ENCODE results near the gene FIGN. TPM values are rescaled to one million over a fixed set of nuclear protein-coding genes. Genes with fewer than 3 reads are reported as not detected.

Gene FIGN
- total RNA-seq, 1 experiment from 2014 or later, result 14.6 TPM

- Histone ChIP-seq H3K23me2 (ENCODE audit: insufficient read length, low read depth, low read length, poor library complexity, severe bottlenecking) (no peaks in the 10 kb centered on the region), H2BK5ac (ENCODE audit: insufficient read length, low read length) (no peak overlapping the region), H3K9ac (ENCODE audit: extremely low read depth, insufficient read length, low read length) (no peak overlapping the region), H3K79me2 (ENCODE audit: insufficient read depth, low read length) (no peaks in the 10 kb centered on the region), H3K4me1 (ENCODE audit: insufficient read depth, low read length) (no peaks in the 10 kb centered on the region), H3T11ph (ENCODE audit: low read length) (no peak overlapping the region), H2AK5ac (ENCODE audit: insufficient read length, low read length) (no peak overlapping the region), H3K79me1 (ENCODE audit: insufficient read depth, low read depth, low read length, poor library complexity, severe bottlenecking) (no peaks in the 10 kb centered on the region), H3K23ac (ENCODE audit: insufficient read length, low read depth, low read length) (no peak overlapping the region), H4K5ac (ENCODE audit: insufficient read length, low read depth, low read length) (no peak overlapping the region), H3K4me2 (ENCODE audit: insufficient read depth, insufficient read length, low read length) (no peak overlapping the region), H4K91ac (ENCODE audit: insufficient read length, low read depth, low read length) (no peak overlapping the region), H3K4ac (ENCODE audit: low read depth, low read length) (no peak overlapping the region), H2AFZ (ENCODE audit: low read length) (no peak overlapping the region), H2BK12ac (ENCODE audit: insufficient read length, low read depth, low read length) (no peak overlapping the region), H3K27me3 (ENCODE audit: insufficient read depth, low read length) (no peaks in the 10 kb centered on the region), H3K9me3 (ENCODE audit: control insufficient read depth, low read depth, low read length) (no peaks in the 10 kb centered on the region), H3K56ac (ENCODE audit: insufficient read length, low read depth, low read length) (no peak overlapping the region), H4K8ac (replicated peaks; ENCODE audit: insufficient read length, low read depth, low read length) (no peak overlapping the region), H2BK120ac (ENCODE audit: low read depth, low read length, poor library complexity, severe bottlenecking) (no peak overlapping the region), H2BK20ac (ENCODE audit: low read depth, low read length, poor library complexity, severe bottlenecking) (no peak overlapping the region), H2BK15ac (ENCODE audit: low read depth, low read length) (no peak overlapping the region), H4K20me1 (ENCODE audit: control insufficient read depth, insufficient read depth, insufficient read length) (no peaks in the 10 kb centered on the region), H3K18ac (ENCODE audit: insufficient read length, low read depth, low read length) (no peak overlapping the region), H3K27ac (ENCODE audit: insufficient read length, low read depth, low read length) (no peak overlapping the region), H3K14ac (ENCODE audit: insufficient read depth, low read length) (no peak overlapping the region)
- no peak overlapping the region for H3K4me3 Mint-ChIP-seq
- H3K4me1 Mint-ChIP-seq, result peaks cover 5 to 9% of the 10 kb centered on the region in 2 experiments
- WGBS (ENCODE audit: extremely low coverage, insufficient read length, low lambda C conversion rate), result no CpG with 5 or more reads among the region's 2 CpGs
- H3K36me3 Mint-ChIP-seq (ENCODE audit: insufficient read depth in 1 of 3, low read depth in 3 of 3), result no peaks in the 10 kb centered on the region
- H3K27me3 Mint-ChIP-seq (ENCODE audit: low read depth), result no peaks in the 10 kb centered on the region
- DNase-seq, result no peak
- no peaks in the 10 kb centered on the region for H3K9me3 Mint-ChIP-seq
- TF ChIP-seq CTCF (conservative IDR thresholded peaks at IDR 0.05), result no peak
- no peak overlapping the region for H3K27ac Mint-ChIP-seq
Measured at GRCh38 chr2:163759013-163759412, 23.2 kb upstream of the FIGN start.

All from H9 (cell line).